Measurements from ENCODE around the gene MYOZ2.

Gene MYOZ2

DNA sequence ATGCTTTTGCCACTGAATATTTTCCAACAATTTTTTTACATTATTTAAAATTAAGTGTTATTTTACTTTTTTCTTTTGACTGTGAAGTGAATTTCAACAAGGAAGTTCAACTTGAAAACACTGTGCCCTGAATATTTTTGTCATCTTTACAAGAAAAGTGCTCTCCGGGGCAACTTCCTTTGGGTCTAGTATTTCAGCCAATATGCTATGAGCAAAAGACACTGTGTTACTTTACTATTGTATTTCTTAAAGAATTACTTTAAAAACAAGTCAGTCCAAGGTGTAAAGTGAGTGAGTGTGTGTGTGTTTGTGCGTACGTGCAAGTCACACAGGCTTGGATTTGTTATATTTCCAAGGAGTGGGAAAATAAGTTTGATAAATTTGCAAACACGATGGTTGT lies 69.3 kb downstream of the MYOZ2 start:
- TF ChIP-seq, protein P1, sequence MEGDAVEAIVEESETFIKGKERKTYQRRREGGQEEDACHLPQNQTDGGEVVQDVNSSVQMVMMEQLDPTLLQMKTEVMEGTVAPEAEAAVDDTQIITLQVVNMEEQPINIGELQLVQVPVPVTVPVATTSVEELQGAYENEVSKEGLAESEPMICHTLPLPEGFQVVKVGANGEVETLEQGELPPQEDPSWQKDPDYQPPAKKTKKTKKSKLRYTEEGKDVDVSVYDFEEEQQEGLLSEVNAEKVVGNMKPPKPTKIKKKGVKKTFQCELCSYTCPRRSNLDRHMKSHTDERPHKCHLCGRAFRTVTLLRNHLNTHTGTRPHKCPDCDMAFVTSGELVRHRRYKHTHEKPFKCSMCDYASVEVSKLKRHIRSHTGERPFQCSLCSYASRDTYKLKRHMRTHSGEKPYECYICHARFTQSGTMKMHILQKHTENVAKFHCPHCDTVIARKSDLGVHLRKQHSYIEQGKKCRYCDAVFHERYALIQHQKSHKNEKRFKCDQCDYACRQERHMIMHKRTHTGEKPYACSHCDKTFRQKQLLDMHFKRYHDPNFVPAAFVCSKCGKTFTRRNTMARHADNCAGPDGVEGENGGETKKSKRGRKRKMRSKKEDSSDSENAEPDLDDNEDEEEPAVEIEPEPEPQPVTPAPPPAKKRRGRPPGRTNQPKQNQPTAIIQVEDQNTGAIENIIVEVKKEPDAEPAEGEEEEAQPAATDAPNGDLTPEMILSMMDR (conservative IDR thresholded peaks at IDR 0.05) = no peak
- no peak overlapping the region for H3K27ac ChIP-seq

DNA sequence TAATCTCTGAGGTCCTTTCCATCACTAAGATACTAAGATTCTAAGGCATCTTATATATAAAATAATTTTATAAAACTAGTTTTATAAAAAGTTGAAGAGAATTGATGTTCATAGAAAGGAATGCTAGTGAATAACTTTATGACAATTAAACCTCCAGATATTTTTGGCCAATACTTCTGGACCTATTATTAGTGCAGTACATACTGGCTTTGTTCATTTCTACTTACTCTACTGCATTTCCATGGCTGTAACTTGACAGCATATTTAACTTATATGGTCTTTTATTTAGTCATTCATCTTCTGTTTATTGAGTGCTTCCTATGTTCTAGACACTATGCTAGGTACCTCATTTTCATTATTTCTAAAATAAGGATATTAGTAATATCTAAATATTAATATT lies 70.1 kb downstream of the MYOZ2 start:
- no peak overlapping the region for H3K27ac ChIP-seq
- TF ChIP-seq, protein P1 (conservative IDR thresholded peaks at IDR 0.05) = no peak

DNA sequence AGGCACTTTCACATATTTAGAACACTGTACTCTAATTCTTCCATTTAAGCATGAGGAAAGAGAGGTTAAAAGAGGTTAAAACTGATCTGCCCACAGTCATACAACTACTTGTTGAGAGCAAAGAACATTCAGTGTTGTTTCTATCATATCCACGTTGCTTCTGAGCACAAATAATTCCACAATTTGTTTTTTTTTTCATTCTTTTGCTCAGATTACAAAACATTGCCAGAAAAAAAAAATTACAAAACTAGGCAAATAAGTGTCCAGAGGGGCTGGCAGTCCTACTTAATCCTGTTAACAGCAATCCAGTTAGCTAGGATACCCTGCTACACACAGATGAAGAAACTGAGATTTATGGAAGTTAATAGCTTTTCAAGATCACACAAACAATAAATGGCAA lies 70.5 kb downstream of the MYOZ2 start:
- TF ChIP-seq, protein P1 (conservative IDR thresholded peaks at IDR 0.05) = no peak
- H3K27ac ChIP-seq = no peak overlapping the region

GRCh38 chr4:119207051-119207450 lies 71.4 kb downstream of the MYOZ2 start:
- TF ChIP-seq, protein P1 (conservative IDR thresholded peaks at IDR 0.05) = no peak
- H3K27ac ChIP-seq = no peak overlapping the region

DNA sequence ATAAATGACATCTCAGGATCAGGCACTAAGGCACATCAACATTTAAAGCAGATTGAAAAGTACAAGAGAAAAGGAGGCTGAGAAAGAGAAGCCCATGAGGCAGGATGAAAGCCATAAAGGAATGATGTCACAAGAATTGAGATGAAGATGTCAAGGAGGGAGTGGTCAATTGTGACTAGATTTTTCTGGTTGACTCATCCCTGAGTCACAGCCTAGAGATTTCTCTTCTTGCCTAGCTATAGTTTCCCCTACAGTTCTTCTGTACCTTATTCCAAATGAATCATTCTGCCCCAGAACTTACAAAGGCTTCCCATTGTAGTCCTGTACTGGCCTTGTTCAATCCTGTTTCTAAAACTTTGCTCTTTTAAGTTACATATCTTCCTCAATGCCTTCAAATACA lies 73.4 kb downstream of the MYOZ2 start:
- no peak overlapping the region for H3K27ac ChIP-seq

GRCh38 chr4:119209586-119209985 lies 74.0 kb downstream of the MYOZ2 start:
- no peak overlapping the region for H3K27ac ChIP-seq
- TF ChIP-seq, protein P1 (conservative IDR thresholded peaks at IDR 0.05) = no peak

More for the DNA sequence above, 73.4 kb downstream of the MYOZ2 start:
- TF ChIP-seq, protein P1 (conservative IDR thresholded peaks at IDR 0.05) = no peak

GRCh38 chr4:119210775-119211174 lies 75.1 kb downstream of the MYOZ2 start:
- H3K27ac ChIP-seq = no peak overlapping the region
- TF ChIP-seq, protein P1 (conservative IDR thresholded peaks at IDR 0.05) = no peak

DNA sequence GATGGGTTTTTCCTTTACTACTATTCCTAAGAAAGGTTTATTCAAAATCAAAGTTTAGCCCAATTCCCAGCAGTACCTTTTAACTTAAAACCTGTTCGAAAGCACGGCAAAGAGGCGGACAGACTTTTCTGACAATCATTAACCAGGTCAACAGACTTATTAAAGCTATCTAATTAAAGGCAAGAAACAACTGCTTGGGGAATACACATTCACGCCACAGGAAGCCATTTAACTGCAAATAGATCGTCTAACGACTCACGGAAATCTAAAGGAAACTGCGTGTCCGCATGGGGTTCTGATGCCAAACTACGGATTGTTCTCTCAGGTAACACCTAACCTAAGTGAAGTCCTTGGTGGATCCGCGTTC lies 76.2 kb downstream of the MYOZ2 start:
- H3K27ac ChIP-seq = peak overlapping the region; percentile 89
- TF ChIP-seq, protein P1 (conservative IDR thresholded peaks at IDR 0.05) = no peak

All from VCaP (cell line).